DMS114 treated with DMSO at 0.1 percent for 48 hours (cell line): Measurements from ENCODE around the gene NCOA1.

ENCODE experiments used
- DNase-seq: peaks from one replicate; lab custom pipeline; 2025; ENCODE audit not compliant: unreplicated experiment; lab: John Stamatoyannopoulos, UW

The NCOA1 gene

GRCh38 chr2:24816404-24816803, 325.4 kb downstream of the NCOA1 start:
- DNase-seq = no peak

- no peak for DNase-seq
These were observed 325.8 kb downstream of the NCOA1 start for GRCh38 chr2:24816884-24817283.

- no peak for DNase-seq
These were observed 327.7 kb downstream of the NCOA1 start for GRCh38 chr2:24818721-24819167.

GRCh38 chr2:24819442-24820174, 328.6 kb downstream of the NCOA1 start:
- no peak for DNase-seq

GRCh38 chr2:24820175-24820513, 329.1 kb downstream of the NCOA1 start:
- DNase-seq = no peak
